Suppressor macrophage (primary cell): ENCODE data around the gene HILPDA.
"Not testable (repeated sequence)": the region's sequence is repeated elsewhere in the genome, so short reads cannot be mapped to it uniquely, and the experiment has no call there.

Experiments
- DNase-seq, 4 experiments: peaks; one replicate each; pipeline ENCODE4 v3.0.0-alpha.2; 2020 to 2022

The HILPDA gene

DNA sequence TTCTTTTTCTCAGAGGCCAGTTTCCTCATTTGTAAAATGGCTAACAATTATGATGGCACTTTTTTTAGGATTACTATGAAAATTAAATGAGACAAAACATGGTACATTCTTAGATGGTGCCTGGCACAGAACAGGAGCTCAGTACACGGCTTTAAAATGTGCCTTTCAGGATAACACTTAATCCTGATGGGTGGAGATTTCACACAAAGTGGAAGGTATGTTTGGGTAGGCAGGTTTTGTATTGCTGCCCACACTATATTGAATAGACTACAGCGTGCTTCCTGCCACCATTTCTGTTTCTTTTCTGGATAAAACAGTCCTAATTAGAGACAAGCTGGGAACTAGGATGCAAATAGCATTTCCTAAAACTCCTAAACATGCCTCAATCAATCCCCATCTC is 23.9 kb upstream of the HILPDA start:
- DNase-seq: no peak

DNA sequence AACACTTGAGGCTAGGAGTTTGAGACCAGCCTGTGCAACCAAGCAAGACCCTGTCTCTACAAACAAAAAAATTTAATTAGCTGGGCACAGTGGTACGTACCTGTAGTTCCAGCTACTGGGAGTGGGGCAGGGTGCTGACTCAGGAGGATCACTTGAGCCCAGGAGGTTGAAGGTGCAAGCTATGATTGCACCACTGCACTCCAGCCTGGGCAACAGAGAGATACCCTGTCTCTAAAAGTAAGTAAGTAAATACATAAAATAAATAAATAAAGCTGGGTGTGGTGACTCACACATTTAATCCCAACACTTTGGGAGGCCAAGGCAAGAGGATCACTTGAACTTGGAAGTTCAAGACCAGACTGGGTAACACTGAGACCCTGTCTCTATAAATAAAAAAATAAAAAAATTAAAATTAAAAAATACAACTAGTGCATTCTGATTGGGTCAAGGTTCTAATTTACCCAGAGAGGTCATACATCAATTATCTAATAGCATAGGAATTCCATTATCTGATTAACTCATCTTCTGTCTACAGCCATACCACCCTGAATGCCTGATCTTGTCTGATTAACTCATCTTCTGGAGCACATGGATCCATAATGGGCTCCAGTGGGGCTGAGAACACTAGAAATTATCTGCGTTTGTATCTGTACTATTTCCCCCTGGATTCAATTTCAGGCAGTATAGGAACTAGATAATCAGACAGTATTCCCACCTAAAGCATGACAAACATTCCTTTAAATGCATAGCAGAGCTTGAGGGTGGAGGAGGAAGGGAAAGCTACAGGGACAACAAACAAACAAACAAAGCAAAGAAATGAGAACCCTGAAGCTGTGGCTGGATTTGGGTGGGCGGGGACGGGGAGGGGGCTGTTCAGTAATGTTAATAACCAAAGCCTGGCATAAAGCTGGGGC is 21.0 kb upstream of the HILPDA start:
- DNase-seq: no peak

DNA sequence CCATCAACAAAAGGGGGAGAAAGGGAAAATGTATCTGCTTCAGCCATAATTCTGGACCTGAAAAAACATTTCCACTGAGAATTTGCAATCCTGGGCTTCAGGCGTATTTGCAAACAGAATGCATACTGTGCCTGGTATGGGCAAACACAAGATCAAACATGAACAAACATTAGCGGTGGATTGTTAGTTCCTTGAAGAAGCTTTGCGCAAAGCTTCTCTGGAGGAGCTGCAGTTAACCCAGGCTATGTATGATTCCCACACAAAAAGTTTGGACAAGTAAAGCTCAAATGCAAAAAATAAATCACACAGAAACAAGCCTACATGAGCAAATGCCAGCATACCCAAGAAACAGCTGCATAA is 20.4 kb upstream of the HILPDA start:
- DNase-seq: no peak

DNA sequence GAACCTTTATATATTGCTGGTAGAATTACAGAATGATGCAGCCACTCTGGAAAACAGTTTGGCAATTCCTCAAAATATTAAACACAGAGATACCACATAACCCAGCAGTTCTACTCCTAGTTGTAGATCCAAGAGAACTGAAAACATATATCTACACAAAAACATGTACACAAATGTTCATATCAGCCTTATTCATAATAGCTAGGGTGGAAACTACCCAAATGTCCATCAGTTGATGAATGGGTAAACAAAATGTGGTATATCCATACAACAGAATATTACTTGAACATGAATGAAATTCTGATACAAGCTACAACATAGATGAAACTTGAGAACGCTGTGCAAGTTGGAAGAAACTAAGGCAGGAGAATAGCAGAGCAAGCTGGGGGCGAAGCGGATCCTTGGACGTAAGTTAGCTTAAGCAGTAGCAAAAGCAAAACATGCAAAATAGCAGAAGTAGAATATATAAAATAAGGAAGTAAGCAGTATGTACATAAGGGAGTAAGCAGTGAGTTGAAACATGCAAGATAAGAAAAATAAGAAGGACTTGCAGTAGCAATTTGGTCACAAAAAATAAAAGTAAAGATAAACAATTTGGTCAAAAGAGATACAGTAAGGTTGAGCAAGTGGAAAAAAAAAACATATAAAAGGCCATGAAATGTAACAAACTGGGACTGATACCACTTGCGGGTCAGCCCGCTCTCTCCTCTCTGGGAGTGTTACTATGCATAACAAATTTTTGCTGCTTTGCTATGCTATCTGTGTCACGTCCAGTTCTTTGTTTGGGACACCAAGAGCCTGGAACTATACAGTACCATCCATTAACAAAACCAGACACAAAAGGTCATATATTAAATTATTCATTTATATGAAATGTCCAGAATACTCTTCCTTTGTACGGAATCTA is 18.0 kb upstream of the HILPDA start:
- peak; percentile 58 to 88 (median 82) for DNase-seq

DNA sequence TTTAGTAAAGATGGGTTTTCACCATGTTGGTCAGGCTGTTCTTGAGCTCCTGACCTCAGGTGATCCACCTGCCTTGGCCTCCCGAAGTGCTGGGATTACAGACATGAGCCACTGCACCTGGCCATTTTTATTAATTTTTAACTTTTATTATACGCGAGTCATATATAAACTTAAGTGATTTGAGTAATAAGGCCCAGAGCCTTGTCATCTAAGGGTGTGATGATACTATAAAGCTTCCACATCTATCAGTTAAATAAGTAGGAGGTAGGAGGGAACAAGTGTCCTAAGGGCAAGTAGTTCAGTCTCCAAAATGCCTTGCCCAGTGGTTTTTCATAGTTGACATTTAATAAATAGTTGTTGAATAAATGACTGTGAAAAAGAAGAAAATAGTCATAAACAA is 13.3 kb upstream of the HILPDA start:
- no peak for DNase-seq

DNA sequence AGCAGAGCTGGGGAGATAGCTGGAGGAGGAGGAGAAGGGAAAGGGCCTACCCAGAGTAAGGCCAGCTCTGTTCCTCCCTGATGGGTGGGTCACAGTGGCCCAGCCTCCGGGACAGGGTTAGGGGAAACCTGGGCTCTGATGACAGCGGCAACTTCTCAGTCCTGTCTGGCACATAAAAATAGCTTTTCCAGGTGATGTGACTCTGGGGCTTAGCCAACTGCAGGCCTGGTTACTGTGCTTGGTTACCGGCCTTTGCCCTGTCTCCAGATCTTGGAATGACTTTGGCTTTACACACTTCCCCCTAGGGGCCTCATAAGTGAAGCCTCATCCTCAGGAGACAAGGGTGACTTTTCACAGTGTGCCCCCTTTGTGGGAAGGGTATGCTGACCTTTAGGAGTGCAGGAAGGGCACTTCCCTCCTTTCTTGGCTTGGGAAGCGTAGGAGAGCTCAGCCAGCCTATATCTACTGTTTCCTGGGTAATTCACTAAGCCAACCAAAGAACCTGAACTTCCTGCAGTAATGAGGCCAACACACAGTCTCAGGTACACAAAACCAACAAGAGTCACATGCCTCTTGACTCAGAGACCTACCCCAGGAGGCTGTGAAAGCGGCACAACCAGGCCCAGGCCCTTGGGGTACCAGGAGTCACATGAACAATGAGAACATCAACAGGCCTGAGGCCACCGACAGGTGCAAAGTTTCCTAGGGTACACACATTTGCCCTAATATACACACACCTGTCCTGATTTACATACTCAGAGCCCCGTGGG is 11.7 kb upstream of the HILPDA start:
- no peak for DNase-seq

DNA sequence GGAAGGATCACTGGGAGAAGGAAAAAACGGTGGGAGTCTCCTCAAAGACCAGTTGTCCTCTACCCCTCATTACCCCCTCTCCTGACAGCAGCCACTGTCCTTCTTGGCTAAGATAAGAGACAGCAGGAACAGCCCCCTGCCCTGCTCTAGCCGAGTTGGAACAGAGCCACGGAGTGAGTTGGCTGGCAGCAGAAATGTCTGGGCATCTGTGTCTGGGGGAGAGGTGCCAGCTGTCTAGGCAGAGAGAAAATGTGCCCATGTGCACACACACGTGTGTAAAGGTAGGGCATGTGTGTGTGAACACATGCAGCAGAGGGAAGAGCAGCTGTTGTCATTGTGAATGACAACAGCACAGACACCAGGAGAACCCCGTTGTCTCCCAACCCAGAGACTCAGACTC is 9.4 kb upstream of the HILPDA start:
- no peak for DNase-seq

DNA sequence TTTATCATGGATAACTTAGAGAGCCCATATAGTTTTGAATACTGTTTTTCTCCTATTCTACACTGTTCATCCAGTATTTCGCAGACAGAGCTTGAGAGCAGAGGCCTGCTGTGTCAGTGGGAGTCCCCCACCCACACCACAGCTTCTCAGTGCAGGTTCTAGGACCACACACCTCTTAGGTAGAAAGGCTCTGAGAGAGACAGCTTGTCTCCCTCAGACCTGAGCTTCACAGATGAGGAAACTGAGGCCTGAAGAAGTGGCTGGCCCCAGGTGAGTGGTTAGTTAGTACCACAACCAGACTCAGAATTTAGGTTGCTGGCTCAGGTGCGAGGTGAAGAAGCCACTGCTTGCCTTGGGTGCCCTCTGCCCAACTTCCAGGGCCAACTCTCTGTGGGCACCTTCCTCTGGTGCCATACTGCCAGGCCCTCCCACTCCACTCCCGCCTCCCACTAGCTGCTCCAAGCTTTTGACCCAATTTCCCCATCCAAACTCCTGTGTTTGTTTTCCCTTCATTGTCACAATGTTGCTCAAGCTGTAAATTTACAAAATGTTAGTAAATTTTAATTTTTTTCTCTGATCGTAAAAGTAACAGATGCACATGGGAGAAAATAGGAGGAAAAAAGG is 7.6 kb upstream of the HILPDA start:
- peak in 3 of 4 experiments; percentile 56 to 59 (median 57) for DNase-seq

DNA sequence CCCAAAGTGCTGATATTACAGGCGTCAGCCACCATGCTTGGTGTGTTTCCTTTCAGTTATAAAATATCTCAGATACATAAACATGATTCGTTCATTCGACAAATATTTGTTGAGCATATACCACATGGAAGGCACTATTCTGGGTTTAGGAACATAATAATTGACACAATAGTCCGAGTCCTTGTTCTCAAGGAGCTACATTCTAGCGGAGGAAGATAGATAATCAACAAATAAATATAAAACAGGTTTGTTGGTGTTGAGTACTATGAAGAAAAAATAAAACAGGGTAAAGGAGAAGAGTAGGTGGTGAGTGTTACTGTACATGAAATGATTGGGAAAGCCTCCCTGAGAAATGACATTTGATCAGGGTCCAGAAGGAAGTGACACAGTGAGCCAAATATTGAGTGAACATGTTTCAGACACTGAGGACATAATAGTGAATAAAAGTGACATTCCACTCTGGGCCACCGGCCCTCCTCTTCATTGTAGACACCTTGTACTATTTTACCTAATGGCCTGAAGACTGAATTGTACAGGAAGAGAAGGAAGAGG is 6.9 kb upstream of the HILPDA start:
- DNase-seq: peak; percentile 31 to 76 (median 62)

DNA sequence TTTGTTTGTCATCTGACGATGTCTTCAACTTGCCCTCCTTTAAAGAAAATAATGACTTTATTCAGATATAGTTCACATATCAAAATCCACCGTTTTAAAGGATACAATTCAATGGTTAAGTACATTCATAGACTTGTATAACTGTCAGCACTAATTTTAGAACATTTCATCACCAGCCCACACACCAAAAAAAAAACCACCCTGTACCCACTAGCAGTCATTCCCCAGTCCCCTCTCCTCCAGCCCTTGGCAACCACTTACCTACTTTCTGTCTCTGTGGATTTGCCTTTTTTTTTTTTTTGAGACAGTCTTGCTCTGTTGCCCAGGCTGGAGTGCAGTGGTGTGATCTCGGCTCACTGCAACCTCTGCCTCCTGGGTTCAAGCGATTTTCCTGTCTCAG is 5.3 kb upstream of the HILPDA start:
- DNase-seq: peak; percentile 47 to 73 (median 68)

DNA sequence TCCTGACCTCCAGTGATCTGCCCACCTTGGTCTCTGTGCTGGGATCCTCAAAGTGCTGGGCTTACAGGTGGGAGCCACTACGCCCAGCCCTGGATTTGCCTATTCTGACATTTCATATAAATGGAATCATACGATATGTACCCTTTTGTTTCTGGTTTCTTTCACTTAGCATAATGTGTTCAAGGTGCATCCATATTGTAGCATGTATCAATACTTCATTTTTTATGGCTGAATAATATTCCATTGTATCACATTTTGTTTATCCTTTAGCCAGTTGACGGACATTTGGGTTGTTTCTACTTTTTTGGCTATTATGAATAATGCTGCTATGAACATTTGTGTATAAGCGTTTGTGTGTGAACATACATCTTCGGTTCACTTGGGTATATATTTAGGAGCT is 4.8 kb upstream of the HILPDA start:
- DNase-seq: no peak

DNA sequence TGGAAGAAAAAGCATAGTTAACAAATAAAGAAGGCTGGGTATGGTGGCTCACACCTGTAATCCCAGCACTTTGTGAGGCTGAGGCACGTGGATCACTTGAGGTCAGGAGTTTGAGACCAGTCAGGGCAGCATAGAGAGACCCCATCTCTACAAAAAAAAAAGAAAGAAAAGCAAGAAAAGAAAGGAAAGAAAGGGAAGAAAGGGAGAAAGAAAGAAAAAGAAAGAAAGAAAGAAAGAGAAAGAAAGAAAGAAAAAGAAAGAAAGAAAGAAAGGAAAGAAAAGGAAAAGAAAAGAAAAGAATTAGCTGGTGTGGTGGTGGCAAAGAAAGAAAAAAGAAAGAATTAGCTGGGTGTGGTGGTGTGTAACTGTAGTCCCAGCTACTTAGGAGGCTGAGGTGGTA is 3.1 kb upstream of the HILPDA start:
- no peak for DNase-seq

DNA sequence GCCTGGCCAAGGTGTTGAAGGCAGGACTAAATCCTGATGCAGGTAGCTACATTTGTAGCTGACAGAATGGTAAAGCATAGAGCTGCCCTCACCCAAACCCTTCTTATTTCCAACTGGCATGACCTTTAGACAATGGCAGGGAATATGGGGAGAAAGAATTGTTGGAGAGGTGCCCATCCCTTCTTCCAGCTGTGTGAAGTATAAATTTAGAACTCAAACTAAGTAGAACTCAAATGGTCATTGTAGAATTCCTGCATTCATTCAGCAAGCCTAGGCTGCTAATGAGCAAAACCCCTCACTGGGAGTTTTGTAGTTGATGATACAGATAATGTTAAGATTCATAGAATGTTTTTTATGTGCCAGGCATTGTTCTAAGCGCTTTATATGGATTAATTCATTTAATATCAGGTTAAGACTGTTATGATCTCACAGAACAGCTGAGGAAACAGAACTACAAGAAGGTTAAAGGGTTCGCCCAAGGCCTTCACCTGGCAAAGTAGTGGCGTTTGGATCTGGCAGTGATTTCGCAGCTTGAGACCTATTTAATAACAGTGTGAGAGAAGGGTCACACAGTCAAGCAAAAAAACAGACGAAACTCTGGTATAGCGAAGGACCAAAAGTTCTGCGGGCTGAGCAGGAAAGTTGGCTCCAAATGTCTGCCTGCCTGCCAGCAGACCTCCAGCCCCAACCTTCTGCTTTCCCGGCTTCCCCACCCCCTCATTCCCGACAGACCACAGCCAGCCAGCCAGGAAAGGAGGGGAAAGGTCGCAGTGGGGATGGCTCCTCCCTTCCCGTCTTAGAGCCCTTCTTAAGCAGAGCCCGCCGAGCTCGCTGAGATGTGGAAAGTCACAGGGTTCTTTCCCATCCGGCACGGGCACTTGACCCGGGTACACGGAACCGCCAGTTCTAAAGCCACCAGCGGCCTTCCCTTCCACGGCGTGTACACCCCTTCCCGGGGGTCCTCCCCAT is 1.6 kb upstream of the HILPDA start:
- no peak for DNase-seq

DNA sequence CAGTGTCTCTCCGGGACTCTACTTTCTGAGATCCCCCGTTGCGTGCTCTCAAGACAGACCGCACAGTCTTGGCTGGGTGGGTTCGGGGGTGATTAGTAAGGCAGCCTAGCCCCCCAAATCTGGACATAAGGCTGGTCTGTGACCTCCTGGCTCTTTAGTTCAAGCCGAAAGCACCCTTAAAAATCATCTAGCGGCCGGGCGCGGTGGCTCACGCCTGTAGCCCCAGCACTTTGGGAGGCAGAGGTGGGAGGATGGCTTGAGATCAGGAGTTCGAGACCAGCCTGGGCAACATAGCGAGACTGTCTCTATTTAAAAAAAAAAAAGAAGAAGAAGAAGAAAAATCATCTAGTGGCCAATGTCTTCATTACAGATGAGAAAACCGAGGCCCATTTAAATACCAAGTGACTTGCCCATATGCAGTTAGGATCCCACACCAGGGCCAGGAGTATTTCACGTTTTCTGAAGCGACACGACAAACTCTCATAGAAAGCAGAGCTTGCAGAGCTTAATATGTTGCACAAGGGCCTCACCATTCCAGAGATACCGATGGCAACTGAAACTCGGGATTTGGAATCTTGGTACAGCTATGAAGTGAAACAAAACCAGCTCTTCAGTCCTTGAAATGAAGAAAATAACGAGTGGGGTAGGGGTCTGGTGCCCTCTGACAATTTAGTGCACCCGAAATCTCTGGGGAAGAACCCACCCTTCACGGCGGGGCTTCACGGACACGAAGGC is 703 bp upstream of the HILPDA start:
- peak in 3 of 4 experiments; percentile 18 to 48 (median 40) for DNase-seq

DNA sequence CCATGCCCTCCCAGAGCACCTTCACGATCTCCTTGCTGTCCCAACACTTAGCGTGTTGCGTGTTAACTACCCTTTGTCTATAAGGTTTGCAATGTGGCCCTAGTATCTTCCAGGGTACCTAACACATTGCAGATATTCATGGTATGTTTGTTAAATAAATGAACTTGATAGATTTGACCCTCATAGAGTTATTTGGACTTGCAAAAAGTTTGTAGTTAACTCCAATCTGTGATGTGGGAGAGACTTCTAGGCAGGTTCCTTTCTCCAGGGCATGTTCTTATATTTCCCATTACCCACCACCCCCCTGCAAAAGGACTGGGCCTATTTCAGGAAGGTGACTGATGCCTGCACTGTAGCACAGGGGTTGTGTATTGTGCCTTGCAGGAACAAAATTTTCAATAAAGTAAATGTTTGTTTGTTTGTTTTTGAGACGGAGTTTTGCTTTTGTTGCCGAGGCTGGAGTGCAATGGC is 612 bp downstream of the HILPDA start:
- DNase-seq: no peak

DNA sequence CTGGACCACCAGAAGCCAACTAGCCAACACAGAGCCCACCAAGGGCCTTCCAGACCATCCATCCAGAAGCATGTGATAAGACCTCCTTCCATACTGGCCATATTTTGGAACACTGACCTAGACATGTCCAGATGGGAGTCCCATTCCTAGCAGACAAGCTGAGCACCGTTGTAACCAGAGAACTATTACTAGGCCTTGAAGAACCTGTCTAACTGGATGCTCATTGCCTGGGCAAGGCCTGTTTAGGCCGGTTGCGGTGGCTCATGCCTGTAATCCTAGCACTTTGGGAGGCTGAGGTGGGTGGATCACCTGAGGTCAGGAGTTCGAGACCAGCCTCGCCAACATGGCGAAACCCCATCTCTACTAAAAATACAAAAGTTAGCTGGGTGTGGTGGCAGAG is 1.7 kb downstream of the HILPDA start:
- not testable (repeated sequence) for DNase-seq

DNA sequence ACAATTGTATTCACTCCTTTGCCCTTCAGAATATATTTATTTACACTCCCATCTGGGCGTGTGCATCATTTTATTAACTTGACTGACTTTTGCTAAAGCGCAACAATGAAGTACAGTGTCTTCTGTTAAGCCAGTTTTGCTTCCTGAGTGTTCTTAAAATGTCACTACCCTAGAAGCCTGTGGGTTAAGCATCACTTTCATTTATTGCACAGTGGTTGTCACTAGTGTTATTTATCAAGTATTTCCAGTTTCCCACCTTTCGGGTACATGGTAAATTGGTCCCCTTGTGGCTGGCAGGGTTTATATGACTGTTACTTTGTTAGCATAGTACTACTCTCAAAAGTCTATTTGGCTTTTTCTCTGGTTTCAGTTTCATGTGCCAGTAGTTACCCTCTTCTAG is 3.3 kb downstream of the HILPDA start:
- DNase-seq: no peak

DNA sequence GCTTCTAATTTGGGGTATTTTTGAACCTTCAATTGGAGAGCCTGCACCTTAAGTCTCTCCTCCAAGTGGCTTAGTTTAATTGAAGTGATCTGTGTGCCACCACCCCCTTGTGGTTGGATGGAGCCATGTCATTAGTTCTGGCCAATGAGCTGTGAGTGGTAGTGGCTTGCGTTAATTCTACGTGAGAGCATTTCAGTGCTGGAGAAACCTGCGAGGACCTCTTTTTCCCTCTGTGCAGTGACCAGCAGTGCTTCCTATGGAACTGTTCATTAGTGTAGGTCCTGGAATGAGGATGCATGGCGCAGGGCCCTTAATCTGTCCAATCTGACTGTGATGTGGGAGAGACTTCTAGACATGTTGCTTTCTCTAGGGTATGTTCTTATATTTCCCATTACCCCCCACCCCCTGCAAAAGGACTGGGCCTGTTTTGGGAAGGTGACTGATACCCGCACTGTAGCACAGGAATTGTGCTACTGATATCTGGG is 3.8 kb downstream of the HILPDA start:
- peak; percentile 71 to 83 (median 80) for DNase-seq

DNA sequence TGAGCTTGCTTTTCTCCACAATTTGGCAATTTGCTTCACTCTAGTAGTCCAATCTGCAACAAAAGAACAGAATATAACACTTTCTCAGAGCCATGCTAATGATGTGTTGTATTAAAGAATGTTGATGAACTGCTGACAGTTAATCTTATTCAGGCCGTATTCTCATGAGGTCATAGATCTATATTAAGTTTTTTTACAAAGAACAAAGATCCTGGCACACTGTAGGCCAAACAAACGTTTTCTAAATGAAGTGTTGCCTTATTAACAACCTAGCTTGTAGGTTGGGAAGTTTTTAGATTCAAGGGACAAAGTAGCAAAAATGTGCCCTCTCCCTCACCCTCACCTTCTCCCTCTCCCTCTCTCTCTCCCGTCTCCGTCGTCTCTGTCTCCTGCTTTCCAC is 6.8 kb downstream of the HILPDA start:
- no peak for DNase-seq

DNA sequence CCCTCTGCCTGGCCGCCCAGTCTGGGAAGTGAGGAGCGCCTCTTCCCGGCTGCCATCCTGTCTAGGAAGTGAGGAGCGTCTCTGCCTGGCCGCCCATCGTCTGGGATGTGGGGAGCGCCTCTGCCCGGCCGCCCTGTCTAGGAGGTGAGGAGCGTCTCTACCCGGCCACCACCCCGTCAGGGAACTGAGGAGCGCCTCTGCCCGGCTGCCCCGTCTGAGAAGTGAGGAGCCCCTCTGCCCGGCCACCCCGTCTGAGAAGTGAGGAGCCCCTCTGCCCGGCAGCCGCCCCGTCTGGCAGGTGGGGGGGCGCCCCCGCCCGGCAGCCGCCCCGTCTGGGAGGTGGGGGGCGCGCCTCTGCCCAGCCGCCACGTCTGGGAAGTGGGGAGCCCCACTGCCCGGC is 7.7 kb downstream of the HILPDA start:
- not testable (repeated sequence) for DNase-seq
